ENCODE measurements around the gene CEP131. TPM values are rescaled to one million over a fixed set of nuclear protein-coding genes. Genes with fewer than 3 reads are reported as not detected.
A peak's percentile ranks its signal among the peaks of the same experiment; 100 is the strongest.

CEP131 gene
- total RNA-seq, 4 donors from 2014 or later, result 5.7 to 21.3 (median 6.8) TPM

DNA sequence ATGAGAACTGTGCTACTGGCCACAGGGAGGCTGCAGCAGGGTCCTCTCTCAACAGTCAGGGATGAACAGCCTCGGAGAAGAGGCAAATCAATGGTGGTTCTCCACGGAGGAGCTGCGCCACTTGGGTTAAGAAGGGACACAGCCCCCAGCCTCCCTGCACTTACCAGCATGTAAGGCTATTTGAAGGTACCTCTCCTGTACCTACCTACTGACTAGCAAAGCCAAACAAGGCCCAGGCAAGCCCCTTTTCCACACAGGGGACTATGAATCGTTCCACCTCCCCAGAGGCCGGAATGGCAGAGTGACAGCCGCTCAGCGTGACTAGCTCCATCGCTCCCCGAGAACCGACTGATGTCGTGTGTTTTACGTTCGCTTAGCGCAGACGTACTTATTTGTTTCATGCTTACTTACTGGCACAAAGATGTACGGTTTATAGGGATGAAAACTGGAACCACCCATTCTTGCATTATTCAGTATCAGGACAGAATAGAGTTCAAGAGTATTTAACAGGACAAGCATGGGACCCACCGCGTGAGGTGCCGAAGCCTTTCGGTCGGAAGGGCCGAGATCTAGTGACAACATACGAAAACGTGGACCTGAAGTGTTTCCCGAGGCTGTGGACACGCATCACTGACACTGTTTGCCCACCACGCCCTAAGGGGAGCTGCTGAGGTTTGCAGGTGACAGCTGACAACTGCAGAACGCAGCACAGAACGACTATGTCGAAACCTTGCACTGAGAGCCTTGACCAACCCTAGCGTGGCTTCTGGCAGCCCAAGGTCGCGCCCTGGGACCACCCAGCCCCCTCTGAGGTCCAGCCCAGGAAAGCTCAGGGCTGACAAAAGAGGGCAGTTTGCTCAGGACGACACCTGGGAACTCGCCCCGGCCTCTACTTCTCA, 15.1 kb upstream of the CEP131 start:
- Histone ChIP-seq H3K27me3 (no peaks in the 10 kb centered on the region), H3K36me3 (no peaks in the 10 kb centered on the region), H3K9me3 (no peaks in the 10 kb centered on the region), H3K4me3 (peak overlapping the region; percentile 84 to 100 (median 98)), H3K4me1 (peaks cover 15 to 30% (median 25%) of the 10 kb centered on the region in 4 donors), H3K27ac (peak overlapping the region in 2 of 4 donors; percentile 75 to 95)
- WGBS, 2 donors (ENCODE audit: low coverage in 1 of 2), result 52 to 90% methylated on average over 17 to 36 of the region's 36 CpGs
- no peak for DNase-seq
- TF ChIP-seq POLR2AphosphoS5 (IDR thresholded peaks at IDR 0.05) (no peak), POLR2A (IDR thresholded peaks at IDR 0.05) (no peak), EP300 (IDR thresholded peaks at IDR 0.05; ENCODE audit: low read depth) (no peak), CTCF (IDR thresholded peaks at IDR 0.05) (no peak)
- in situ Hi-C loops (cut with MboI; ENCODE audit: low pct_ligation_motif_present in 1 of 4, low pct_unique_long_range_greater_than_20kb in 1 of 4, low sequenced_read_pairs in 3 of 4) (no loop called here), intact Hi-C loops (cut with DNase I; ENCODE audit: low total_unique reads) (loop anchor here (10.0 kb wide), 1 partner anchor 57 kb away; the partner anchor contains the start of gene SLC38A10)

- H3K27me3 ChIP-seq, result no peaks in the 10 kb centered on the region
- in situ Hi-C loops (cut with MboI; ENCODE audit: low pct_ligation_motif_present in 1 of 4, low pct_unique_long_range_greater_than_20kb in 1 of 4, low sequenced_read_pairs in 3 of 4), result no loop called here
- WGBS, 2 donors (ENCODE audit: low coverage in 1 of 2), result 94% methylated on average over 20 of the region's 21 CpGs; no CpG with 5 or more reads in 1 of the 2 donors
- no peak overlapping the region for H3K27ac ChIP-seq
- TF ChIP-seq POLR2A (IDR thresholded peaks at IDR 0.05) (no peak), POLR2AphosphoS5 (IDR thresholded peaks at IDR 0.05) (no peak), CTCF (IDR thresholded peaks at IDR 0.05) (no peak), EP300 (IDR thresholded peaks at IDR 0.05; ENCODE audit: low read depth) (no peak)
- intact Hi-C loops (cut with DNase I; ENCODE audit: low total_unique reads), result loop anchor here (10.0 kb wide), 1 partner anchor 58 kb away; the partner anchor contains the start of gene SLC38A10
- H3K4me3 ChIP-seq, result no peak overlapping the region
- peaks cover 0 to 8% (median 0%) of the 10 kb centered on the region in 4 donors for H3K36me3 ChIP-seq
- H3K4me1 ChIP-seq, result peaks cover 15 to 30% (median 25%) of the 10 kb centered on the region in 4 donors
- no peaks in the 10 kb centered on the region for H3K9me3 ChIP-seq
- DNase-seq, result no peak
Observed at GRCh38 chr17:81236784-81237183, 14.0 kb upstream of the CEP131 start.

GRCh38 chr17:81235822-81236740, 13.3 kb upstream of the CEP131 start:
- TF ChIP-seq POLR2AphosphoS5 (IDR thresholded peaks at IDR 0.05) (no peak), EP300 (IDR thresholded peaks at IDR 0.05; ENCODE audit: low read depth) (no peak), CTCF (IDR thresholded peaks at IDR 0.05) (no peak), POLR2A (IDR thresholded peaks at IDR 0.05) (no peak)
- H3K9me3 ChIP-seq, result no peaks in the 10 kb centered on the region
- intact Hi-C loops (cut with DNase I; ENCODE audit: low total_unique reads) (loop anchor here (10.0 kb wide), 1 partner anchor 59 kb away; the partner anchor contains the start of gene SLC38A10), in situ Hi-C loops (cut with MboI; ENCODE audit: low pct_ligation_motif_present in 1 of 4, low pct_unique_long_range_greater_than_20kb in 1 of 4, low sequenced_read_pairs in 3 of 4) (no loop called here)
- WGBS, 2 donors (ENCODE audit: low coverage in 1 of 2), result 80 to 92% methylated on average over 5 to 31 of the region's 32 CpGs
- peaks cover 15 to 30% (median 25%) of the 10 kb centered on the region in 4 donors for H3K4me1 ChIP-seq
- H3K4me3 ChIP-seq, result no peak overlapping the region
- DNase-seq, result no peak
- peaks cover 0 to 8% (median 0%) of the 10 kb centered on the region in 4 donors for H3K36me3 ChIP-seq
- H3K27me3 ChIP-seq, result no peaks in the 10 kb centered on the region
- no peak overlapping the region for H3K27ac ChIP-seq
